ENCODE results near the gene EFNA2.

- TF ChIP-seq, protein P1, sequence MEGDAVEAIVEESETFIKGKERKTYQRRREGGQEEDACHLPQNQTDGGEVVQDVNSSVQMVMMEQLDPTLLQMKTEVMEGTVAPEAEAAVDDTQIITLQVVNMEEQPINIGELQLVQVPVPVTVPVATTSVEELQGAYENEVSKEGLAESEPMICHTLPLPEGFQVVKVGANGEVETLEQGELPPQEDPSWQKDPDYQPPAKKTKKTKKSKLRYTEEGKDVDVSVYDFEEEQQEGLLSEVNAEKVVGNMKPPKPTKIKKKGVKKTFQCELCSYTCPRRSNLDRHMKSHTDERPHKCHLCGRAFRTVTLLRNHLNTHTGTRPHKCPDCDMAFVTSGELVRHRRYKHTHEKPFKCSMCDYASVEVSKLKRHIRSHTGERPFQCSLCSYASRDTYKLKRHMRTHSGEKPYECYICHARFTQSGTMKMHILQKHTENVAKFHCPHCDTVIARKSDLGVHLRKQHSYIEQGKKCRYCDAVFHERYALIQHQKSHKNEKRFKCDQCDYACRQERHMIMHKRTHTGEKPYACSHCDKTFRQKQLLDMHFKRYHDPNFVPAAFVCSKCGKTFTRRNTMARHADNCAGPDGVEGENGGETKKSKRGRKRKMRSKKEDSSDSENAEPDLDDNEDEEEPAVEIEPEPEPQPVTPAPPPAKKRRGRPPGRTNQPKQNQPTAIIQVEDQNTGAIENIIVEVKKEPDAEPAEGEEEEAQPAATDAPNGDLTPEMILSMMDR (conservative IDR thresholded peaks at IDR 0.05; ENCODE audit: low read length) = no peak
- TF ChIP-seq EZH2phosphoT487 (IDR thresholded peaks at IDR 0.05; ENCODE audit: borderline replicate concordance) = no peak
Observed at GRCh38 chr19:1336079-1336684, 50.5 kb downstream of the EFNA2 start.
